NCI-H510A (cell line): Measurements from ENCODE around the gene THBS2.
"Not testable (repeated sequence)": the region's sequence is repeated elsewhere in the genome, so short reads cannot be mapped to it uniquely, and the experiment has no call there.

ENCODE experiments used
- DNase-seq: peaks from one replicate; lab custom pipeline; 2025; lab: John Stamatoyannopoulos, UW

THBS2 gene

DNA sequence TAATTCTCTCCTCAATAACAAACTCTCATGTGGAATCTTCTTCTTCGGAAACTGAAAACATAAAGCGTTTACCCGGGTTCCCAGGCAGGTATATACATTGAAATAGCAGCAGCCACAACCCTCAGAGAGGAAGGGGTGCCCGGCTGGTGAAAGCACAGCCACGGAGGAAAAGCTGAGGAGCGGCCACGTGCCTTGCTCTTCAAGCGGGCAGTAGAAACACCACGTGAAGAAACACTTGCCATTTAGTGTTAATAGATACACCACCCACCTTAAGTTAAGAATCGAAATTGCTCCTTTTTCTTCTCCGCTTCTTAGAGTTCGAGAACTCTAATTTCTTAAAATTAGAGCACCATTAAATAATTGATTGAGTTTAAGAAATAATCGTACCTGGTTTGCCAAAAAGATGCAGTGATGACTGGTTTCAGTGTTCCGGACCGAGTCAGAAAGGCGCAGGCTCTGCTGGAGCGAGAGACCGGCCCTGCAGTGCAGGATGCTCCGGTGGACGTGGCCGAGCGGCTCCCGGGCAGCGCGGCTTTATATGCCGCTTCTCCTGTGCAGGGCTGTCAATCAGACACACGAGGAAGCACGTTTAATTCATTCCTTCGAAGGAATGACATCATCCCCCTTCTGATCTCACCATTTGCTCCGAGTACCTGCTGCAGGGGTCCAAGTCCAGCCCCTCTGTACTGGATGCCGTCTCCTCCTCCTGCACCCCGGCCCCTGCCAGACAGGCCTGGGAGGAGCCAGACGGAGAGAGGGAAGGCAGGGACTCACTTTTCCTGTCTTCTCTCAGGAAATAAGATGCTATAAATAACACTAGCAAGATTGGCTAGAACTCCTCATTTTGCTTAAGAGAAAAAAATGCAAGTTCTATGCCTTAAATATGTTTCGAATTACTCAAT, at the start of gene THBS2:
THBS2 (minus strand) TSS at position 510 of the 902 bp plus-strand sequence. CDS start 3,062 bp downstream, outside the sequence.
- DNase-seq = no peak

DNA sequence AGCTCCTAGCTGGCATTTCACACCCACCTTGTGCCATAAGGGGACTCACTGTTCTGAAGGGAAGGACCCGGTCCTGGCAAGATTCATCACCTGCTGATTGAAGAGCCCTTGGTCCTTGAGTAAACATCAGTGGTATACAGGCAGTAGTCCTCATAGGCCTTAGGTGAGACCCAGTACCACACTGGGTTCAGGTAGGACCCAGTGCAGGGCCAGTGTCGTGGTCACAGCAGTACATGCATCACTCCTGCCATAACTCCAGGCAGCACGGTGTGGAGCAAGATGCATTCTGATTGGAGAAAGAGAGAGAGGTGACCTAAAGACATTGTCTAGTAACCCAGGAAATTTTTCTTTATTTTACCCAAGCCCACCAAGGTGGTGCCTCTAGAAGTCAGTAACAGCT, 49.1 kb upstream of the THBS2 start:
- DNase-seq = no peak

DNA sequence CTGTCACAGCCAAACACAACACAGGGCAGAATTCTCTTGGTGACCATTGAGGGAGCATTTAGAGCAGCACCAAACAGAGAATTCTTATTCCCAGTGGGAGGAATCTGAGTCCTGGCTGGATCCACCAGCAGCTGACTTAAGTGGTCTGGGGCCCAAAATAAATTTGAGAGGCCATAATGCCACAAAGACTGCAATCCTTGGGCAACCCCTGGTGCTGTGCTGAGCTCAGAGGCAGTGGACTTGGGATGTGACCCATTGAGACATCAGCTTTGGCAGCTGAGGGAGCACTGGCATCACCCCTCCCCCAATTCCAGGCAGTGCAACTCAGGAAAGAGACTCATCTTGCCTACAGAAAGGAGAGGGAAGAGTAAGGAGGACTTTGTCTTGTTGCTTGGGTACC, 48.6 kb upstream of the THBS2 start:
- no peak for DNase-seq

DNA sequence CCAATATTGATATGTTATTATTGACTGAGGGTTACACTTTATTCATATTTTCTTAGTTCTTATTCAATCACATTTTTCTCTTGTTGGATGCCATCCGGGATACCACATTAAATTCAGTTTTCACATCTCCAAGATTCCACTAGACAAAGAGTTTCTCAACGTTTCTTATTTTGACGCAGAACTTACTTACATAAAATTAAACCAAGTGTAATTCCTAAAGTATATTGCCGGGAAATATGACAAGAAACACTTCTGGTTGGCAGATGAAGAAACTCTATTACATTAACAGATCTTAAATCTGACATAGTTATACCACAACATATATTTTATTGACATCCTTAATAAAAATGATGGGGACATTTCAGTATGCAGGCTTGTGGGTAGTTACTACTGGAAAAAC, 47.3 kb upstream of the THBS2 start:
- no peak for DNase-seq

DNA sequence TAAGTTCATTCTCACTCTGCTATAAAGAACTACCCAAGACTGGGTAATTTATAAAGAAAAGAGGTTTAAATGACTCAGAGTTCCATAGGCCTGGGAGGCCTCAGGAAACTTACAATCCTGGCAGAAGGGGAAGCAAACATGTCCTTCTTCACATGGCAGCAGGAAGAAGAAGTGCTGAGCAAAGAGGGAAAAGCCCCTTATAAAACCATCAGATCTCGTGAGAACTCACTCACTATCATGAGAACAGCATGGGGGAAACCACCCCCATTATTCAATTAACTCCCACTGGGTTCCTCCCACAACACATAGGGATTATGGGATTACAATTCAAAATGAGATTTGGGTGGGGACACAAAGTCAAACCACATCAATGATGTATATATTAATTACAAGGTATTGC, 45.0 kb upstream of the THBS2 start:
- DNase-seq = not testable (repeated sequence)

DNA sequence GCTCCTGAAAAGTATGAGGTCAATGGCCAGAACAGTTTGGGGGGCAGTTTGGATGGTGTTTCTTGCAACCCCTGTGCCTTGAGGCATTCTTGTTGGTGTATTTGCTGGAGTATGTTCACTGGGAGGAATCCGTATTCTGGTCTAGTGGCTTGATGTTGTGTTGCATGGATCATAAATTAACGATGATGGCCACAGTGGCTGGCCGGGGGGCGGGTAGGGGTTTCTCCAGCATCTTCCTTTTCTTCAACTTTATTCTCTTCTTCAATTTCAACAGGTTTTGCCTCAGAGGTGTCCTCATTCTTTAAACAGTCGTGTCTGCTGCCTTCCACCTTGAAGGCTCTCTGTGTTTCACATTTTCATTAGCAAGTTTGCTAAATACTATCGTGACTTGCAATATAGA, 43.0 kb upstream of the THBS2 start:
- DNase-seq = no peak

DNA sequence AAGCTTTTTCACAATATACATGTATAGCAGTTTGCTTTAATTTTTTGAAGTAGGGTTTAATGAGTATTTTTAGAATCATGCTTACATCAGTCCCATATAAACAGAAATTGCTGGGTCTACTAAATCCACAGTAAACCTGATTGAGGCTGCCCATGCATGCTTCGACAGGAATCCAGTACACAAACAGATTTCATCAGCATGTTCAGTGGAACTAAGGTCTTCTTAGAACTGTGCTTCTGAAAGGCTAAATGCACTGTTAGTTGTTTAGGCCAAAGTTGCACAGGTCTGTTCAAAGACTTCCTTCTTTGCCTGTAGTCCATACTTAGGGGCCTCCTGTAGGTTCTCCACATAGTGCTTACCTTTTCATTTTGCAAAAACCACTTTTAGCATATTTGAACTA, 42.5 kb upstream of the THBS2 start:
- DNase-seq = no peak

DNA sequence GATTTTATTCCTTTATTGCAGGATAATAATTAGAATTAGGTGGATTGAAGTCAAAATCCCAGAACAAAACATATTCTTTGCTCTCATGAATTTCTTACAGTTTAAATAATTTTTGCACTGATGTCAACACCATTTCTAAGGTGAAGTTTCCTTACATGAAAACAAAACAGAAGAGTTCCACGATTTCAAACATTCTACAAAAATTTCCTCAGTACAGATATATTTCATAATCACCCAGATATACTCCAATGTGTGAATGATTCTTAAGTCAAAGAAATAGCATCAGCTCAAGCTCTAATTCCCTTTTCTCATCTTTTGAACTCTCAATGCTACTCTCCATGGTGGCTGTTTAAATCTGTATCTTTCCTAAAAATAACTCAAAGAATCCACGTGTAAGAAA, 39.5 kb upstream of the THBS2 start:
- DNase-seq = no peak

DNA sequence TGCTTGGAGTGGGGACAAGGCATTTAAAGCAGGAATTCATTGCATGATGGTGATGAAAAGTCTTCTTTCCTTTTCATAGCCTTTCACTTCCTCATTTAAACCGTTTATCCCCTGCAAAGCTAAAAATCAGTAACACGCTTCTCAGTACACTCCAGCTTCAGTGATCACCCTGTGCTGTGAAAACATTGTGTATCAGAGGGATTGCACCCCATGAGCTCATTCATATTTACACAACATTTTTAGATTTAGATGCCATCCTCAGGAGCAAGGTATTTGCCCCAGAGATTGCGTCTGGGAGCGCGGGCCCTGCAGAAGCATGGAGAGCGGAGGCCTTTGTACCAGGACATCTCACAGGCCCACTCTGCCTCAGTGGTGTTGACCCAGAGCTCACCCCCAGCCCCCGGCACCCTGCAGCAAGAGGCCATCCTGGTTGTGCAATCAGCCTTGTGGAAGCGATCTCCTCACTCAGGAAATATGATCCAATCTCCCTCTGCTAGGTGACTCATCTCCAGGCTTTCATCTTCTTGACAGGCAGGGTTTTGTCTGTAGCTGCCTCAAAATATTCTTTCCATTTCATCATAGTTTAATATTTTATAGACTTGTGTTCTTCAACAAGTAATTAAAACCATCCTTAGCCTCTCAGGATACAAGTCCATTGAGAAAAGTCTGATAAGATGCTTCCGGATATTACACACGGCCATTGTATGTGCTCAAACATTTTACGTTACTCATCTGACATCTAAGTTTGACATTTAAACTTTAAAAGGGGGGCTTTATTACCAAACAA, 38.9 kb upstream of the THBS2 start:
- no peak for DNase-seq

DNA sequence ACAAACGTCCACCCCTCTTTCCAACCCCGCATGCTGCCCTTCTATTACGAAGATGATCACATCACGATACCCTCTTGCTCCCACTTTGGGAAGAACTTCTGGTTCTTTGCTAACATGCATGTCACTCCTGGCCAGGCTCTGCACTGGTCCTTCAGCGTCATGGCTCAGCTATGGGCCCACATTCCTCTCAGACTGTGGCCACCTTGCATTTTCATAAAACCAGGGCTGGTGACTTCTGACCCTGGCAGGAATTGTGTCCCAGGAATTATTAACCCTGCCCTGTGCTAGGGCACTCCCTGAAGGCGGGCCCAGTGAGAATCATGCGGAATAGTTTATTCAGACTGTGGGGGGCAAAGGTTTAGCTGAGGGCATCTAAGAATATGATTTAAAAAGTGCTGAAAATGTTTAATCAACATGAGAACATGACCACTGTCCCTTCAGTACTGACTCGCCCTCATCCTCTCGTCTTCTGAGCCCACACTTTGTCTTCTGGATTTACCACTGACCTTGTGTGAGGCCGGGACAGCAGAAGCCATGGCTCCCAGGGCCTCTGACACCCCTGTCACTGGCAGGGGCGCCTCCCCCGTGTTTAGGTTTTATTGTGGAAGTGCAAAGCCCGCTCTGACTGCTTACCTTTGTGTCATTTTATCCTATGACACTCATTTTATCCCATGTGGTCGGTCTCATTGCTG, 38.1 kb upstream of the THBS2 start:
- no peak for DNase-seq

DNA sequence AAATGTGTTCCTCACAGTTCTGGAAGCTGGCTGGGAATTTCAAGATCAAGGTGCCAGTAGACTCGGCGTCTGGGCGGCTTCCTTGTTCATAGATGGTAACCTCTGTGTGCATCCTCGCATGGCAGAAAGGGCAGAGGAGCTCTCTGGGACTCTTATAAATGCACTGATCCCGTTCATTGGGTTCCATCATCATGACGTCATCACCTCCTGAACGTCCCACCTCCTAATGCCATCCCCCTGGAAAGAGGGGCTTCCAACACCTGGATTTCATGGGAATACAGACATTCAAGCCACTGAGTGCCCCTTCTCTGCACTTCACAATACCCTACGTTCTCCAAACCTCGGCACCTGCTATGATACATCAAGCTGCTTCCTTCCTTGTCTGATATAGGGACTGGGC, 37.5 kb upstream of the THBS2 start:
- DNase-seq = no peak

DNA sequence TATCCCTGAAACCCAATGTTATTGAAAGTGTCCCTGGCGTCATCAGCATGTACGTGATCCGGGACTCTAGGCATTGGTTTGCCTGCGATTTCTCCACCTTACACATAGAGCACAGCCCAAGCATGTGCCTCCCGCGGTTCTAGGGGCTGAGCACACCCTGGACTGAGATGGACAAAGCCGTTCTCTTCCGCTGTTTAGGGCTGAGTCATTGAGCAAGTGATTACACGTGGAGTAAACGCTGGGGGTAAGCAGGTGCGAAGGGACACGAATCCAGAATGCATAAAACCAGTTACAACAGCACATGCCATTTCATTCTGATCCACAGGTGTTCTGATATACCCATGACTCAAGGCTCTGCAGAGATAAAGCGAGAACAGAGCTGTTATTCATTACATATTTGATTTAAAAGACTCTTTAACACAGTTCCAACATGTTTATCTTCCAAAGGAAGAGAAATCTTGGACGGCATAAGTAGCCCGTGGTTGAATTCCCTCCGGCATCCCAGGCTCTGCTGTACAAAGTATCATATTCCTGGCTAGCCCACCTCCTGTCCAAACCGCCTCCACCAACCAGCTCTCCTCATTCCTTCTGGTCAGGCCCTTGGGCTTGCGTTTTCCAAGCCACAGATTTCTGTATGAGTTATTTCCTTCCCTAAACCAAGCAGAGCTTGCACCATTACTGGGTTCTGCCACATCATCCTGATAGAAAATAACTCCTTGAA, 36.1 kb upstream of the THBS2 start:
- no peak for DNase-seq

DNA sequence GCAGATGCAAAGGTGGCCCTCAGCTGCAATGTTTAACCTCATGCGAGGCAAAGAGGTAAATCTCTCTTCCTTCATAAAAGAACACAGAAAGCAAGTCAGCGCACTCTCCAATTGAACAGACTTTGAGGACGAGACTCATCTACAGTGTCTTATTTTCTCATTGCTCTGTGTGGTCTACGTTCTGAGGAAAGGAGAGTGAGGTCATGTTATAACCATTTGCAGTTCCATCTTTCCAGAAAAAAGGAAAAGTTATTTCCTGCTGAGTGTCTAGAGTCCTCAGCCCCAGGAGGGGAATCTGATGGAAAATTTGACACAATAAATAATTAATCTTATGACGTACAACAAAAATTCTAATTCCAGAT, 35.6 kb upstream of the THBS2 start:
- DNase-seq = no peak

DNA sequence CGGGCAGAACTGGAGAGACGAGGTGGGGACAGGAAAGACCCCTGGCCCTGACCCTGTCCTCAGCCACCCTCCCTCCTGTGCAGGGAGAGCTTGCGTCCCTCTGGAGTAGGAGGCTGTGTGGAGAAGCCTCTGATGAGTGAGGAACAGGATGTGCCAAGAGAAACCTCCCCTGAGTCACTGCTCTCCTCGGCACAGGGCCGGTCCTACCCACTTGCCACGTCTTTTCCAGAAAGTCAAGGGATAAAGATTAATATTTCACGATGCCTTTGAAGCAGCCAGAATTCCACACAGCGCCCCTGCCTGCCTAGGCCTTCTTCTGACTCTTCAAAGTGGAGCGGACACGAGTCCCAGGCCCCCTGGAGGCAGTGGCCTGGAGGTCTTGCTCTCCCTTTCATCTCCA, 34.9 kb upstream of the THBS2 start:
- no peak for DNase-seq

DNA sequence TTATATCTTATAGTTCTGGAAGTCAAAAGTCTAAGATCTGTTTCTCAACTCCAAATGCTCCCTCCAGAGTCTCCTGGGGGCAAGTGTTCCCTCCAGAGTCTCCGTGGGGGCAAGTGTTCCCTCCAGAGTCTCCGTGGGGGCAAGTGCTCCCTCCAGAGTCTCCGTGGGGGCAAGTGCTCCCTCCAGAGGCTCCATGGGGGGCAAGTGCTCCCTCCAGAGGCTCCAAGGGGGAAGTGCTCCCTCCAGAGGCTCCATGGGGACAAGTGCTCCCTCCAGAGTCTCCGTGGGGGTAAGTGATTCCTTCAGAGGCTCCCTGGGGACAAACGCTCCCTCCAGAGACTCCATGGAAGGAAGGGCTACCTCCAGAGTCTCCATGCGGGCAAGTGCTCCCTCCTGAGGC, 34.0 kb upstream of the THBS2 start:
- DNase-seq = no peak

DNA sequence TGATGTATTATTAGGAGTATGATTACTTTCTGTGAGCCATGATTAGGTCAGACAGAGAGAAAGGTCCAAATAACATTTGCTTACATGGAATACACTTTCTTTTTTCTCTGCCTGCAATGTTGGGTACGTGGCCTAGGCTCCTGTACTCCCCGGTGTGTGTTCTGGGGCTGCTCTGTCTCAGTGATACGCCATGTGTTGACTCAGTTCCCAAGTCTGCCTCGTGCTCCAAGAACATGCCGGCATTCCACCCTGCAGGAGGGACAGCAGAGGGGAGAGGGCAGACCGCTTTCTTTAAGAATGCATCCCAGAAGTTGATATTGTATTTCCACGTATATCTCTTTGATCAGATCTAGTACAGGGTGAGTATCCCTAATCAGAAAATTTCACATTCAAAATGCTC, 33.3 kb upstream of the THBS2 start:
- no peak for DNase-seq

DNA sequence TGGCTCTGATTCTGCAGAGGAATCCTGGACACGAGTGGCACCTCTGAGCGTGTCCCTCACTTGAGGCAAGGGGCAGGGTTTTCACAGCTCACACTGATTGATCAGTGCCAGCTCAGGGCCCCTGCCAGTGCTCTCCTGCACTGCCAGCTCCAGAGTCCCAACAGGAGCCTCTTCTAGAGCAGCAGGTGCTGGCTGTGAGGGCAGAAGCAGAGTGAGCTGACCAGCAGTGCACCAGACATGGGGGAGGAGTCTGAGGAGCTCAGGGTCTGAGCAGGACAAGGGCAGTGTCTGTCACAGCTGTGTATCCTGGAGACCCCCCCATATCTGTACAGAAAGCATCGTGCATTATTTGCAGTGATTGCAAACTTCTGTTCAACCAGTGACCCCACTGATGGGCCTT, 31.5 kb upstream of the THBS2 start:
- DNase-seq = no peak

DNA sequence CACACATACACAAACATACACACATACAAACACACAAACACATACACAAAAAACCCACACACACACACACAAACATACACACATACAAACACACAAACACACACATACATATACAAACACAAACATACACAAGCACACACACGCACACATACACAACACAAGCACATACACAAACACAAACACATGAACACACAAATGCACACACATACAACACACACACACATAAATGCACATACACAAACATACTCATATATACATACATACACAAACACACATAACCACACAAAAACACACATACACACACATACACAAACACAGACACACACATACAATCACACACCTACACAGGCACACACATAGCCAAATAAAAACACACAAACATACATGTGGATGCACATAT, 30.3 kb upstream of the THBS2 start:
- no peak for DNase-seq

DNA sequence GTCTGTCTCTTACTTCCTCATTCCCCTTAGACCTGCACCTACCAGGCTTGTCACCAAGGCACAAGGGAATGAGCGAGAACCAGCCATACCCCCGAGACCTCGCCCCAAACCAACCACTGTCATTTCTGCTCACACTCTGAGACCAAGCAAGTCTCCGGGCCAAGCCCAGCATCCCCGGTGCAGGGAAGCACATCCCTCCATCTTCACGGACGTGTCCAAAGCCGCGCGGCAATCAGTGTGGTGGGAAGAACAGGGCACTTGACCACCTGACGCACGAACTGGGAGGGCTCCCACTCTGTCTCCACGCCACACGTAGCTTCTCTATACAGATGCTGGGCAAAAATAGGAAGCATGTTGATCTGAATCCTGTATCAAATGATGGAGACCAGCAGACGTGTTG, 28.4 kb upstream of the THBS2 start:
- no peak for DNase-seq

DNA sequence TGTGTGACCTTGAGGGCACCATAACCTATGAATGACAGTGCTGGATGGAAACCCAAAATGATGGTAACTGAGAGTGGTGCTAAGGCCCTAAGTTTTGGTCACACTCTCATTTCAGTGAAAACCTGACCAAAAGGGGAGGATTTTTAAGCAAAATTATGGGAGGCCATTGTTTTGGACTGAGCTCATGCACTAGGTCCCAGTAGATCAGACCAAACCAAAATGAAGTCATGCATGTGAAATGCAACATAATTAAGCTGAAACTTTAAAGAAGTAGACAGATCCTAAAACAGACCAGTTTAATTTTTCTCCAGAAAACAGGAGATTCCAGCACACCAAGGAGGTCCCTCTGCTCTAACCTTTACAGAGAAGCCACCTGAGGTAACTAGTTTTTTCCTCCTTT, 24.0 kb upstream of the THBS2 start:
- DNase-seq = no peak

DNA sequence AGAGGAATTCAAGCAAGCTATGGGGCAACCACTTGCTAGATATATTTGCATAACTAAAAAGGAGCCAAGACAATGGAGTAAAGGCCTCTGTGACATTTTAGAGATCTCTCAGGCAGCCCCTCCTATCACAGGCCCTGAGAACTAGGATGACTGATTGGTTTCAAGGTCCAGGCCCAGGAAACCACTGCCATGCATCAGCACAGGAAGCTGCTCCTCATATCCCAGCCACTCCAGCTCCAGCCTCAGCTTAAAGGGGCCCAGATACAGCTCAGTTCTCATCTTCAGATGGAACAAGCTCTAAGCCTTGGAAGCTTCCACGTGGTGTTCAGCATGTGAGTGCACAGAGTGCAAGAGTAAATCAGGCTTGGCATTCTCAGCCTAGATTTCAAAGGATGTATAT, 21.1 kb upstream of the THBS2 start:
- no peak for DNase-seq

DNA sequence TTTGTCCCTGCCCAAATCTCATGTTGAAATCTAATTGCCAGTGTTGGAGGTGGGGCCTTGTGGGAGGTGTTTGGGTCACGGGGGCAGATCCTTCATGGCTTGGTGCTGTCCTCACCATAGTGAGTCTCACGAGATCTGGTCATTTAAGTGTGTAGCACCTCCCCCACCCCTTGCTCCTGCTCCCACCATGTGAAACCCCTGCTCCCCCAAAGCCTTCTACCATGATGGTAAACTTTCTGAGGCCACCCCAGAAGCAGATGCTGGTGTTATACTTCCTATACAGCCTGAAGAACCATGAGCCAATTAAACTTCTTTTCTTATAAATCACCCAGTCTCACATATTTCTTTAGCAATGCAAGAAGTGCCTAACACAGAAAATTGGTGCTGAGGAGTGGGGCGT, 19.9 kb upstream of the THBS2 start:
- DNase-seq = no peak
